PC-3 (cell line): Measurements from ENCODE around the gene PPHLN1.

Source experiments
- CTCF ChIP-seq: fragments of 300-600 bp; sonication (generic); conservative IDR thresholded peaks from 2 replicates; pipeline ENCODE4 v1.5.1; 2017; ENCODE audit warnings: antibody characterized with exemption, low read depth, mild to moderate bottlenecking, low read length
- EZH2 ChIP-seq: fragments of 300-600 bp; sonication (generic); IDR thresholded peaks from one replicate; pipeline ENCODE4 v1.6.1; 2017; ENCODE audit warnings: antibody characterized with exemption, mild to moderate bottlenecking, low read length; ENCODE audit not compliant: unreplicated experiment

DNA sequence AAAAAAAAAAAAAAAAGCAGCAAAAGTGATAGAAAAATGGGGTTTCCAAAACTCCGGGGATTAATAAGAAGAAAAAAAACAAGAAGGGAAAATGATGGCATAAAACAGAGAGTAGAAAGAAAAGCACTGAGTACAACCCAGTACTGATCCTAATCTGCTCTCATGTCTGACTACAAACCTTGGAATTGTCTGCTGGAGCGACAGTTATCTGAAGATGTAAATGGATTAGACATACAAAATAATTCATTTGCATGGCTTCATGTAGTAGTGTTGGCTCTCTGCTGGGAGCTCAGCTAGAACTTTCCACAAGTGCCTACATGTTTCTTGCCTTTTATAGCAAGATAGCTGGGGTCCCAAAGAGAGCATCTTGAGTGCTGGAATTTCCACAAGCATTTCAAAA lies 34.3 kb upstream of the PPHLN1 start:
- TF ChIP-seq CTCF (no peak), EZH2 (no peak)
